OCI-M2 (cell line): Measurements from ENCODE around the gene SLC30A2.
A peak's percentile ranks its signal among the peaks of the same experiment; 100 is the strongest.
"Not testable (repeated sequence)": the region's sequence is repeated elsewhere in the genome, so short reads cannot be mapped to it uniquely, and the experiment has no call there.

ENCODE experiments used
- DNase-seq: peaks from one replicate; lab custom pipeline; 2025; ENCODE audit not compliant: unreplicated experiment; lab: John Stamatoyannopoulos, UW

Gene SLC30A2

GRCh38 chr1:26045722-26046245, at the start of gene SLC30A2:
Gene SLC30A2 (minus strand): TSS chr1:26046118. CDS start chr1:26045896, 222 bp downstream.
- no peak for DNase-seq

- DNase-seq: no peak
Observed at GRCh38 chr1:26094677-26095383, 48.9 kb upstream of the SLC30A2 start.

GRCh38 chr1:26094076-26094669, 48.3 kb upstream of the SLC30A2 start:
- DNase-seq: no peak

GRCh38 chr1:26093569-26093968, 47.7 kb upstream of the SLC30A2 start:
- DNase-seq: not testable (repeated sequence)

- DNase-seq: no peak
Observed at GRCh38 chr1:26092422-26092821, 46.5 kb upstream of the SLC30A2 start.

GRCh38 chr1:26090893-26091292, 45.0 kb upstream of the SLC30A2 start:
- no peak for DNase-seq

GRCh38 chr1:26089125-26089524, 43.2 kb upstream of the SLC30A2 start:
- no peak for DNase-seq

GRCh38 chr1:26084844-26085243, 38.9 kb upstream of the SLC30A2 start:
- no peak for DNase-seq

GRCh38 chr1:26084091-26084561, 38.2 kb upstream of the SLC30A2 start:
- no peak for DNase-seq

- no peak for DNase-seq
Observed at GRCh38 chr1:26083208-26083607, 37.3 kb upstream of the SLC30A2 start.

GRCh38 chr1:26082020-26082350, 36.1 kb upstream of the SLC30A2 start:
- DNase-seq: no peak

GRCh38 chr1:26081267-26082019, 35.5 kb upstream of the SLC30A2 start:
- no peak for DNase-seq

- DNase-seq: no peak
Observed at GRCh38 chr1:26079960-26080814, 34.3 kb upstream of the SLC30A2 start.

GRCh38 chr1:26079178-26079563, 33.3 kb upstream of the SLC30A2 start:
- no peak for DNase-seq

- peak; percentile 49 for DNase-seq
Observed at GRCh38 chr1:26078286-26079177, 32.6 kb upstream of the SLC30A2 start.

GRCh38 chr1:26077524-26077923, 31.6 kb upstream of the SLC30A2 start:
- DNase-seq: no peak

- DNase-seq: no peak
Observed at GRCh38 chr1:26075421-26076144, 29.7 kb upstream of the SLC30A2 start.

- no peak for DNase-seq
Observed at GRCh38 chr1:26072305-26072704, 26.4 kb upstream of the SLC30A2 start.

GRCh38 chr1:26070963-26071342, 25.0 kb upstream of the SLC30A2 start:
- DNase-seq: no peak
